Hepatocyte (in vitro differentiated cells): Measurements from ENCODE around the gene CLCF1.

Source experiments
- CTCF ChIP-seq: fragments of 200-600 bp; sonication (generic); IDR thresholded peaks from 2 replicates; pipeline ENCODE4 v1.5.1; 2016; ENCODE audit warnings: antibody characterized with exemption, mild to moderate bottlenecking; ENCODE audit not compliant: poor library complexity
- EZH2 ChIP-seq: fragments of 200-600 bp; sonication (generic); IDR thresholded peaks from 2 replicates; pipeline ENCODE4 v1.6.1; 2016; ENCODE audit warnings: antibody characterized with exemption, mild to moderate bottlenecking, borderline replicate concordance
- EZH2phosphoT487 ChIP-seq: fragments of 200-600 bp; sonication (generic); IDR thresholded peaks from one replicate; pipeline ENCODE4 v1.6.1; 2018; ENCODE audit warnings: antibody characterized with exemption, mild to moderate bottlenecking, low read depth, moderate library complexity; ENCODE audit not compliant: unreplicated experiment, severe bottlenecking

- no peak for TF ChIP-seq CTCF
- no peak for TF ChIP-seq EZH2phosphoT487
- no peak for TF ChIP-seq EZH2
These were observed 18.1 kb upstream of the CLCF1 start, which contains the start of gene RAD9A for GRCh38 chr11:67391304-67392182.
